ENCODE results near the gene NAGA.
"Not testable (repeated sequence)": the region's sequence is repeated elsewhere in the genome, so short reads cannot be mapped to it uniquely, and the experiment has no call there.

- not testable (repeated sequence) for TF ChIP-seq POLR2A, CTCF (IDR thresholded peaks at IDR 0.05)
These were observed 44.8 kb upstream of the NAGA start for GRCh38 chr22:42115420-42115830.
